HG03457 (cell line): Measurements from ENCODE around the gene SBK2.

Experiments
- ATAC-seq: cut with Tn5 transposase; IDR thresholded peaks from one replicate; pipeline ENCODE4 v1.9.1; 2021; ENCODE audit warnings: moderate number of reproducible peaks; ENCODE audit not compliant: unreplicated experiment

SBK2 gene

DNA sequence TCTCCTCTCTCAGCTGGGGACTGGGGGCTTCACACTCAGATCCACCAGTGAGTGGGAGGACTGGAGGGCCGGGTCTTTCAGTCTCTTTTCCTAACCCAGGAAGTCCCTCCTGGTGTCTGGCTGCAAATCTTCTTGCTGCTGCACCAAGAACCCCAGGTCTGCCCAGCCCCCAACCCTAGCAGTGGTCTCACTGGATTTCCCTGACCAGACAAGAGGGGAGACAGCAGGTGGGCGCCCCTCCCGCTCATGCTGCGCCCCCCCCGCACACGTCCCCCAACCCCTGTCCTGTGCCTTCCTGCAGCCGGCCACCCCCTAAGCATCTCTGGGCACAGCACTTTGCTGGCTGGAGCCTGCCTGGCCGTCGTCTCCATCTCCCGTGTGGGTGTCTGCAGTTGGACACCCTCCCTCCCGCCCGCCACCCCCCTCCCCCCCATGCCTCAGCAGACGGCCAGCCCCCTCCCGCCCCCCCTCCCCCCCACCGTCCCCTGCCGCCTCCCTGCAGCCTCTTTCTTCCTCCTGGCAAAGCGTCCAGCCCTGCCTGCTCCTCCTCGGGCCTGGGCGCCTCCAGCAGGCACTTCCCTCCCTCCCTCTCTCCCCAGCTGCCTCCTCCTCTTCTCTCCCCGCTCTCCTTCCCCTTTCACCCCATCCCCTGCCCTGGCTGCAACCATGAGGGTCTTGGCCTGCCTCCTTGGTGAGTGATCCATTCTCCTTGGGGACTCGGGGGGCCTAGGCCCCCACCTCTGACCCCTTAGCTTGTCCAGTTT, 48.8 kb downstream of the SBK2 start, which contains the start of gene SSC5D:
Gene SSC5D (plus strand): TSS at position 513 of the 764 bp plus-strand sequence. CDS start 154 bp downstream, at position 667.
- no peak for ATAC-seq

DNA sequence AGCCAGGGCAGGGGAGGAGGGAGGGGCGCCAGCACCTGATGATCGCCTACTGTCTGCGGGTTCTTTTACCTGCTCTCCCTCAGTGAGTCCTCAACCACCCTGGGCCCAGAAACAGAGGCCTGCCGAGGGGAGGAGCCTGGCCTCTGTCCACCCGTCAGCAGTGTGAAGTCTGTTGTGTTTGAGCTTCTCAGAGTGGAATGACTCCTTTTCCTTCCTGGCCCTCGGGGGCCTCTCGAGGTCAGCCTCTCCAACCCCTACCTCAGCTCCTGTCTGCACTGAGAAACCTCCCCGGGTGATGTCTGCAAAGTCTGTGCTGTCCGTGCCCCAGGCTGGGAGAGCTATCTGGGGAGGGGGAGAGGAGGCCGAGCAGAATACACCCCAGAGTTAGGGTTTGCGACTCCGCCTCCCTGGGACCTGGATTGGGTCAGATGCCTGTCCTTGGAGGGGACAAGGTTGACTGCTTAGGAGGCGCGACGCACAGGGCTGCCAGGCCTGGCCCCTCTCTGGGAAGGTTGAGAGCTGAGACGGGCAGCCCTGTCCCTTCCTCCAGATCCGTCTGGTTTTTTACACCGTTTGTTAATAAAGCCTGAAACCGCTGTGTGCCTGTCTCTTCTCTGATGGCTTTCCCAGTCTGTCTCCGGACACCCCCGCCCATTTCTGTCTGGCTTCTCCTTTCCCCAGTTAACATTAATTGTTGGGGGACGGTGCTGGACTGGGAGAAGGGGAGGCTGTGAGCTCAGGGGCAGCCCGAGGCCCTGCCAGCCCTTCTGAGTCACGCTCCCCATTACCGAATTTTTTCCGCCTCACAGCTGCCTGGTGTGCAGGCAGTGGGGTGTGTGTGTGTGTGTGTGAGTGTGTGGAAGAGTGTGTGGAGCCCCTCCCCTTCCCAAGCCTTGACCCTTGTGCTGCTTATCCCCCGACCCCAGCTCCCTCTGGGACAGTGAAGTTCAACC, 49.7 kb downstream of the SBK2 start:
- no peak for ATAC-seq

DNA sequence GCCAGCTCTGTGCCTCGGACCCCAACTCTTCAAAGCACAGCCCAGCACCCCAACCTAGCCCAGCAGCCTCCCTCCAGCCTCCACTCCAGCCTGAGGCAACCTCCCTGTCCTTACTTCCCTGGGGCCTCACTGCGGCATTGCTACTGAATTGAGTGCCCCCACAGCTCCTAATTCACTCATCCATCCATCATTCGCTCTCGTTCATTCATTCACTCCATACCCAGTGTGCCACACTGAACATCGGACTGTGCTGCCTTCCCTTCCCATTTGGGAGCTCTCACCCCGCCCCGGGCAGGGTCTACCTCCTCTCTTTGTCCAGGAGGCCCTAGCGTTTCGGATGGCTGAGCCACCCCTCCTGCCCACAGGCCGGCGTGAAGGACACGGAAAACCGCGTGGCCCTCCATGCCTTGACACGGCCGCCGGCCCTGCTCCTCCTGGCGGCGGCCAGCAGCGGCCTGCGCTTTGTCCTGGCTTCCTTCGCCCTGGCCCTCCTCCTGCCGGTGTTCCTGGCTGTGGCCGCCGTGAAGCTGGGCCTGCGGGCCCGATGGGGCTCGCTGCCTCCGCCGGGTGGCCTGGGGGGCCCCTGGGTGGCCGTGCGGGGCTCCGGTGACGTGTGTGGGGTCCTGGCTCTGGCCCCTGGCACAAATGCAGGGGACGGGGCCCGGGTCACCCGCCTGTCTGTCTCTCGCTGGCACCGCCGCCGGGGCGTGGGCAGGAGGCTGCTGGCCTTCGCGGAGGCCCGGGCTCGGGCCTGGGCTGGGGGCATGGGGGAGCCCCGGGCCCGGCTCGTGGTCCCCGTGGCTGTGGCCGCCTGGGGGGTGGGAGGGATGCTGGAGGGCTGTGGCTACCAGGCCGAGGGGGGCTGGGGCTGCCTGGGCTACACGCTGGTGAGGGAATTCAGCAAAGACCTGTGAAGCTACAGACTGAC, 50.6 kb downstream of the SBK2 start:
- ATAC-seq, result no peak

DNA sequence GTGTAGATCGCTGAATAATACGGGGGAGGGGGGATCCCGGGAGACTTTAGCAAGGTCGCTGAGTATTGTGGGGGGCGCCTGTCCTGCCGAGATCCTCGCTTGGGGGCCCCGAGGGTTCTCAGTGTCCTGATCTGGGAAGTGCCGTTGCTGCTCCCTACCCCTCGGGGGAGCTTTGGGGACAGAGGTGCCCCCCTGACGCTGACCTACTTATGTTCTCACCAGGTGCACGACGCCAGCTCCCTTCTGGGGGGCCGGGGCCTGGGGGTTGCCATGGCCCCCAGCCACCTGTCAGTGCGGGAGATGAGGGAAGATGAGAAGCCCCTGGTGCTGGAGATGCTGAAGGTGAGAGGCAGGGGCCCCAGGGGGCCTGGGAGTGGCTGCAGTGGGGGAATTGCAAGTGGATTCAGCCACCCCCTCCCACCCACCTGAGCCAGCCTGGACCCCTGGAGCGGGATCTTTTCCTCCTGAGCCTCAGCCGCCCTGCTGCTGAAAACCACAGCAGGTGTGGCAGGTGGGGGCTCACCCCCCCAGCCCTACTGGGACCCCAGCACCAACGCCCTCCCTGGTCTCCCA, 51.4 kb downstream of the SBK2 start:
- ATAC-seq, result no peak

DNA sequence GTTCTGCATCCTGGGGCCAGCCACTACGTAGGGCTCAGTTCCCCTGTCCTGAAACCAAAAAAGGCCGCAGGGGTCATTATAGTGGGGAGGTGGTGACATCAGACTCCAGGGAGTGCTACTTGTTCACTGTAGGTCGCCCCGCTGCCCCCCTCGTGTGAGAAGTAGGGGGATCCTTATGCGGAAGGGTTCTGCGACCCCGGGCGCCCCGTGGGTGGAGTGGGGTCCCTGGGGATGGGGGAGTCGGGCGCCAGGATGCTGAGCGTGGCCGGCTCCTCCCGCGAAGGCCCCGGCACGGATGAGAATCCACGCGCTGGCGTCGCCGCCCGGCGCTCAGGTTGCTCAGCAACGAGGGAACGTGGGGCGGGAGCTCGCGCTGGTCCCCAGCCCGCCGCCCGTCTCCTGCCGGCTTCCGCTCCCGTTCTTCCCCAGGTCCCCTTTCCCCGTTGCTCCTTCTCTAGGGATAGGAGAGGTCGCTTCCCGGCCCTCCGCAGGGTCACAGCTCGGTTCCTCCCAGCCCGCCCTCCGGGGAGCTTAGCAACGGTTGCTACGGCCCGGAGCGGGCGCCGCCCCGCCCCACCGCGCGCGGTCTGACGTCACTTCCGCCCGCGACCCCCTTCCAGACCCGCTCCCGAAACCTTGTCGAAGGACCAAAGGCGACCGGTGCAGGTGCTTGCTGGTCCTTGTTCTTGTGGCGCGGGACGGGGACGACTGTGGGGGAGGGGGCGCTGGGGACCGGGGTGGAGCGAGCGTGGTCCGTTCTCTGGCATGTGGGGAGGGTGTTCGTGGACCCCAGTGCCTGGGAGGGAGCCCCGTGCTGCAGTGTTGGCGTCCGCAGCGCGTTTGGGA, 52.1 kb downstream of the SBK2 start, which contains the start of gene NAT14:
Gene NAT14 (plus strand): TSS at position 596 of the 846 bp plus-strand sequence. CDS start 521 bp downstream, outside the sequence.
- no peak for ATAC-seq

DNA sequence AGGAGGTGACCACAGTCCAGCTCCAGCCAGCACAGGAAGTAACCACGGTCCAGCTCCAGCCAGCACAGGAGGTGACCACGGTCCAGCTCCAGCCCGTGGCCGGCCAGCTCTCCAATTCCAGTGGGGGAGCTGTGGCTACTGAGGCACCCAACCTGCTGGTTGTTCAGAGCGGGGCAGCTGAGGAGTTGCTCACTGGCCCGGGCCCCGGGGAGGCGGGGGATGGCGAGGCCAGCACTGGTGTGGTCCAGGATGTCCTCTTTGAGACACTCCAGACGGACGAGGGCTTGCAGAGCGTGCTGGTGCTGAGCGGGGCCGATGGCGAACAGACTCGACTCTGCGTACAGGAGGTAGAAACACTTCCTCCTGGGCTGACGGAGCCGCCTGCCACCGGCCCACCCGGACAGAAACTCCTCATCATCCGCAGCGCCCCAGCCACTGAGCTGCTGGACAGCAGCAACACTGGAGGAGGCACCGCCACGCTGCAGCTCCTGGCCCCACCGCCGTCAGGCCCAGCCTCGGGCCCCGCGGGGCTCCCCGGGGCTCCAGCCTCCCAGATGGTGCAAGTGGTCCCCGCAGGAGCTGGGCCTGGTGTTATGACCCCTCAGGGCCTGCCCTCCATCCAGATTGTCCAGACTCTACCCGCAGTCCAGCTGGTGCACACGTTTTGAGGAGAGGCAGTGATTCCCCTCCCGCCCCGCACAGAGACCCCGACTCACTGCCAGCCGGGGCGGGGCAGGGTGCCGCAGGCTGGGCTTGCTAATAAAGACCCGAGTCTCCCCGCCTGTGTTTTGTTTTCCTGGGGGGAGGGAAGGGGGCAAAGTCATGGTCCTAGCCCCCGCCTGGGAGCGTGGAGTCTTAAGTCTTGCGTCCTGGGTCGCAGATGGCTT, 53.0 kb downstream of the SBK2 start:
- ATAC-seq, result no peak

DNA sequence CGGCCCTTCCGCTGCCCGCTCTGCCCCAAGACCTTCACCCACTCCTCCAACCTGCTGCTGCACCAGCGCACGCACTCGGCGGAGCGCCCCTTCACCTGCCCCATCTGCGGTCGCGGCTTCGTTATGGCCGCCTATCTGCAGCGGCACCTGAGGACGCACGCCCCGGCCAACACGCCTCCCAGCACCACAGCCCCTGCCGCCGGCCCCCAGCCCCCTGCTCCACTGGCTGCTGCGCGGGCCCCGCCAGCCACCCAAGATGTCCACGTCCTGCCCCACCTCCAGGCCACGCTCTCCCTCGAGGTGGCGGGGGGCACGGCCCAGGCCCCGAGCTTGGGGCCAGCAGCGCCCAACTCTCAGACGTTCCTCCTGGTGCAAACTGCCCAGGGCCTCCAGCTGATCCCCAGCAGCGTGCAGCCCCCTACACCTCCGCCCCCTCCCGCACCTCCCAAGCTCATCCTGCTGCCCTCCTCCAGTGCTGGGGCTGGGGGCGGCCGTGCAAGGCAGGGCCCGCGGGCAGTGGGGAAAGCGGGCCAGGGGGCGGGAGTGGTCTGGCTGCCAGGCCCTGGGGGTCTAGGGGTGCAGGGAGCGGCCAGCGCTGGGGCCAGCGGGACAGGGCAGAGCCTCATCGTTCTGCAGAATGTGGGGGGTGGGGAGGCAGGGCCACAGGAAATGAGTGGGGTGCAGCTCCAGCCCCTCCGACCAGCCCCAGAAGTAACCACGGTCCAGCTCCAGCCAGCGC, 53.8 kb downstream of the SBK2 start:
- ATAC-seq, result no peak

DNA sequence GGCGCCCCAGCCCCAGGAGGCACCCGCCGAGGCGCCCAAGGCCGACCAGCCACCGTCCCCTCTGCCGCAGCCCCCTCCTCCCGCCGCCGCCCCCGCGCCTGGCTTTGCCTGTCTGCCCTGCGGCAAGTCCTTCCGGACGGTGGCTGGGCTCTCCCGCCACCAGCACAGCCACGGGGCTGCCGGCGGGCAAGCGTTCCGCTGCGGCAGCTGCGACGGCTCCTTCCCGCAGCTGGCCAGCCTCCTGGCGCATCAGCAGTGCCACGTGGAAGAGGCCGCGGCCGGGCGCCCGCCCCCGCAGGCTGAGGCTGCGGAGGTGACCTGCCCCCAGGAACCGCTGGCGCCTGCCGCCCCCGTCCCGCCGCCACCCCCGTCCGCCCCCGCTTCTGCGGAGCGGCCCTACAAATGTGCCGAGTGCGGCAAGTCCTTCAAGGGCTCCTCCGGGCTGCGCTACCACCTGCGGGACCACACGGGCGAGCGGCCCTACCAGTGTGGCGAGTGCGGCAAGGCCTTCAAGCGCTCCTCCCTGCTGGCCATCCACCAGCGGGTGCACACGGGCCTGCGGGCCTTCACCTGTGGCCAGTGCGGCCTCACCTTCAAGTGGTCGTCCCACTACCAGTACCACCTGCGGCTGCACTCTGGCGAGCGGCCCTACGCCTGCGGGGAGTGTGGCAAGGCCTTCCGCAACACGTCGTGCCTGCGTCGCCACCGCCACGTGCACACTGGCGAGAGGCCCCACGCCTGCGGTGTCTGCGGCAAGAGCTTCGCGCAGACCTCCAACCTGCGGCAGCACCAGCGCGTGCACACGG, 54.6 kb downstream of the SBK2 start:
- no peak for ATAC-seq

DNA sequence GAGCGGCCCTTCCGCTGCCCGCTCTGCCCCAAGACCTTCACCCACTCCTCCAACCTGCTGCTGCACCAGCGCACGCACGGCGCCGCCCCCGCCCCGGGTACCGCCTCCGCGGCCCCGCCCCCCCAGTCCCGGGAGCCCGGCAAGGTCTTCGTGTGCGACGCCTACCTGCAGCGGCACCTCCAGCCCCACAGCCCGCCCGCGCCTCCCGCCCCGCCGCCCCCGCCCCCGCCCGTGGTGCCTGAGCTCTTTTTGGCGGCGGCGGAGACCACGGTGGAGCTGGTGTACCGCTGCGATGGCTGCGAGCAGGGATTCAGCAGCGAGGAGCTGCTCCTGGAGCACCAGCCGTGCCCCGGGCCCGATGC, 55.2 kb downstream of the SBK2 start:
- no peak for ATAC-seq

DNA sequence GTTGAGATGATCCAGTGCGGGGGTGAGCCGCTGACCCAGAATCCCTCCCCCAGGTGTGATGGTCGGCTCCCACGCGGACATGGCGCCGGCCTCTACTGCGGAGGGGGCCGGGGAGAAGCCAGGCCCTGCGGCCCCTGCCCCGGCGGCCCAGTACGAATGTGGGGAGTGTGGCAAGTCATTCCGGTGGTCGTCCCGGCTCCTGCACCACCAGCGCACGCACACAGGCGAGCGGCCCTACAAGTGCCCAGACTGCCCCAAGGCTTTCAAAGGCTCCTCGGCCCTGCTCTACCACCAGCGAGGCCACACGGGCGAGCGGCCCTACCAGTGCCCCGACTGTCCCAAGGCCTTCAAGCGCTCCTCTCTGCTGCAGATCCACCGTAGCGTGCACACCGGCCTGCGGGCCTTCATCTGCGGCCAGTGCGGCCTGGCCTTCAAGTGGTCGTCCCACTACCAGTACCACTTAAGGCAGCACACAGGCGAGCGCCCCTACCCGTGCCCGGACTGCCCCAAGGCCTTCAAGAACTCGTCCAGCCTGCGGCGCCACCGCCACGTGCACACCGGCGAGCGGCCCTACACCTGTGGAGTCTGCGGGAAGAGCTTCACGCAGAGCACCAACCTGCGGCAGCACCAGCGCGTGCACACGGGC, 55.7 kb downstream of the SBK2 start:
- ATAC-seq, result no peak

DNA sequence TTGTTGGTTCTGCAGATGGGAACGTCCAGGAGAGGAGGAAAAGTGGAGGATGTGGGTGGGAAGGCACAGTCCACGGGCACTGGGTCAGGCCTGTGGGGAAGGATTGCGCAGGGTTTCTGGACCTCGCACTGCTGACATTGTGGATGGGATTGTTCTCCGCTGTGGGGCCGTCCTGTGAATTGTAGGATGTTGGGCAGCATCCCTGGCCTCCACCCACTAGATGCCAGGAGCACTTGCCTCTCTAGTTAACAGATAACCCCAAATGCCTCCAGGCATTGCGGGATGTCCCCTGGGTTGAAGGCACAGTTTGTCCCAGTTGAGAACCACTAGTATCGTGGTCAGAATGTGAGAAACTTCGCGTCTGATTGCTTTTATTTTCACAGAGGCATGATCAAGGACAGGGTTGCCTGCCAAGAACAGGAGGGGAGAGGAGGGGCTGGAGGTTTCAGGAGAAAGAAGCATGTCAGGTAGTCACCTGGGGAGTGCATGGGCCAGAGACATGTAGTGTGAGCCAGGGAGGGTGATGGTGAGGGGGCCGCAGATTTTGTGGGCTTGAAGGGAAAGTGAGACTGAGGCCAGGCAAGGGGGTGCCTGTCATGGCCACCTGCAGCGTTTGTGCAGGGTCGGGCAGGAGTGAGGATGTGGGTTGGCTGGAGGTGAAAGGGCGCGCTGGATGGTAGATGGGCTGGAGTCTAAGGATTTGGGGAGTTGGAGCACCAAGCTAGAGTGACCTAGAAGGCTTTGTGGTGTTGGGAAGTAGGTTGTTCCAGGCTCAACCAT, 57.3 kb downstream of the SBK2 start:
- ATAC-seq, result no peak

DNA sequence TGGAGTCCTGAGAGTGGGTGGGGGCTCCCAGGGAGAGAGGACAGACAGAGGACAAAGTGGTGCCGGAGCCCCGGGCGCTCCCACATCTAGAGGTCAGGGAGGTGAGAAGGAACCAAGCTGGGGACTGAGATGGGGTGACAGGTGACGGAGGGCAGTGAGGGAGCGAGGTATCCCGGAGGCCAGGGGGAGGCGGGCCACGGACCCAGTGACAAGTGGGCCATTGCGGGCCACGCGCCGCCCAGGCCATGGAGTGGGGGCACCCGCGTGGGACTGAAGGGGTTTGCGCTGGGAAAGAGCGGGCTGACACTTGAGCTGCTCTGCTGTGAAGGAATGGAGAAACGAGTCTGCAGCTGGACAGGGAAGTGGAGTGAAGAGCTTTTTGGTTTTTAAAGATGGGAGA, 57.9 kb downstream of the SBK2 start:
- ATAC-seq, result no peak
